Subcutaneous abdominal adipose tissue (tissue), 5 donors: ENCODE results near the gene MAP2K5.

Source experiments
- H3K27ac ChIP-seq: one replicate; pipeline ENCODE4 v1.7.0; 2013; ENCODE audit warnings: low read depth, mild to moderate bottlenecking, inconsistent platforms, low read length, moderate library complexity
- H3K27me3 ChIP-seq, 5 donors: one replicate each; pipeline ENCODE4 v1.7.0; 2013; ENCODE audit warnings: low read length in 5 of 5, inconsistent platforms in 1 of 5; ENCODE audit not compliant: control insufficient read depth in 5 of 5, insufficient read depth in 4 of 5
- H3K36me3 ChIP-seq, 5 donors: one replicate each; pipeline ENCODE4 v1.7.0; 2013; ENCODE audit warnings: low read length in 5 of 5; ENCODE audit not compliant: control insufficient read depth in 5 of 5, insufficient read depth in 5 of 5
- H3K4me1 ChIP-seq, 5 donors: one replicate each; pipeline ENCODE4 v1.7.0; 2013; ENCODE audit warnings: low read length in 5 of 5, mild to moderate bottlenecking in 3 of 5, moderate library complexity in 1 of 5; ENCODE audit not compliant: control insufficient read depth in 5 of 5, insufficient read depth in 5 of 5
- H3K4me3 ChIP-seq, 5 donors: one replicate each; pipeline ENCODE4 v1.7.0; 2013; ENCODE audit warnings: low read length in 5 of 5, low read depth in 1 of 5
- H3K9ac ChIP-seq, 5 donors: one replicate each; pipeline ENCODE4 v1.7.0; 2013; ENCODE audit warnings: low read length in 5 of 5, mild to moderate bottlenecking in 4 of 5, moderate library complexity in 3 of 5
- H3K9me3 ChIP-seq, 5 donors: one replicate each; pipeline ENCODE4 v1.7.0; 2013; ENCODE audit warnings: low read length in 5 of 5; ENCODE audit not compliant: control insufficient read depth in 5 of 5
- donor health status: healthy.
- donor health status: healthy.
- donor health status: healthy.
- donor health status: healthy.
- donor health status: healthy.

Gene MAP2K5

GRCh38 chr15:67543348-67543718 lies 830 bp downstream of the MAP2K5 start:
- H3K36me3 ChIP-seq, result peaks cover 0 to 12% (median 8%) of the 10 kb centered on the region in 5 donors
- H3K27ac ChIP-seq, result peak overlapping the region; percentile 79
- peaks cover 0 to 25% (median 22%) of the 10 kb centered on the region in 5 donors for H3K4me1 ChIP-seq
- no peaks in the 10 kb centered on the region for H3K9me3 ChIP-seq
- peak overlapping the region; percentile 87 to 99 (median 95) for H3K4me3 ChIP-seq
- no peaks in the 10 kb centered on the region for H3K27me3 ChIP-seq
- peak overlapping the region; percentile 67 to 98 (median 91) for H3K9ac ChIP-seq

GRCh38 chr15:67544475-67544874 lies 2.0 kb downstream of the MAP2K5 start:
- no peaks in the 10 kb centered on the region for H3K27me3 ChIP-seq
- peak overlapping the region; percentile 16 for H3K27ac ChIP-seq
- H3K9me3 ChIP-seq, result no peaks in the 10 kb centered on the region
- H3K4me1 ChIP-seq, result peaks cover 0 to 28% (median 28%) of the 10 kb centered on the region in 5 donors
- no peak overlapping the region for H3K4me3 ChIP-seq
- H3K36me3 ChIP-seq, result peaks cover 0 to 12% (median 8%) of the 10 kb centered on the region in 5 donors
- no peak overlapping the region for H3K9ac ChIP-seq

- H3K27ac ChIP-seq, result no peak overlapping the region
- no peak overlapping the region for H3K9ac ChIP-seq
- H3K4me1 ChIP-seq, result peaks cover 0 to 28% (median 28%) of the 10 kb centered on the region in 5 donors
- H3K27me3 ChIP-seq, result no peaks in the 10 kb centered on the region
- H3K36me3 ChIP-seq, result peaks cover 5 to 16% (median 11%) of the 10 kb centered on the region in 5 donors
- no peaks in the 10 kb centered on the region for H3K9me3 ChIP-seq
- no peak overlapping the region for H3K4me3 ChIP-seq
Measured at GRCh38 chr15:67545864-67546263, 3.4 kb downstream of the MAP2K5 start.

GRCh38 chr15:67547064-67547463 lies 4.6 kb downstream of the MAP2K5 start:
- Histone ChIP-seq H3K27me3 (no peaks in the 10 kb centered on the region), H3K9ac (no peak overlapping the region), H3K4me3 (no peak overlapping the region), H3K9me3 (no peaks in the 10 kb centered on the region), H3K36me3 (peaks cover 6 to 24% (median 16%) of the 10 kb centered on the region in 5 donors), H3K27ac (no peak overlapping the region), H3K4me1 (peaks cover 0 to 25% (median 20%) of the 10 kb centered on the region in 5 donors)

GRCh38 chr15:67547836-67548235 lies 5.3 kb downstream of the MAP2K5 start:
- Histone ChIP-seq H3K27me3 (no peaks in the 10 kb centered on the region), H3K9me3 (no peaks in the 10 kb centered on the region), H3K4me1 (peaks cover 0 to 23% (median 19%) of the 10 kb centered on the region in 5 donors), H3K36me3 (peaks cover 8 to 27% (median 16%) of the 10 kb centered on the region in 5 donors), H3K4me3 (no peak overlapping the region), H3K27ac (no peak overlapping the region), H3K9ac (no peak overlapping the region)

GRCh38 chr15:67548236-67548852 lies 5.8 kb downstream of the MAP2K5 start:
- Histone ChIP-seq H3K27ac (no peak overlapping the region), H3K4me3 (no peak overlapping the region), H3K4me1 (peaks cover 0 to 18% (median 14%) of the 10 kb centered on the region in 5 donors), H3K9me3 (no peaks in the 10 kb centered on the region), H3K27me3 (no peaks in the 10 kb centered on the region), H3K9ac (no peak overlapping the region), H3K36me3 (peaks cover 8 to 27% (median 16%) of the 10 kb centered on the region in 5 donors)

GRCh38 chr15:67548862-67549651 lies 6.6 kb downstream of the MAP2K5 start:
- Histone ChIP-seq H3K4me1 (peaks cover 0 to 11% (median 7%) of the 10 kb centered on the region in 5 donors), H3K9me3 (no peaks in the 10 kb centered on the region), H3K27ac (no peak overlapping the region), H3K9ac (no peak overlapping the region), H3K36me3 (peaks cover 8 to 27% (median 16%) of the 10 kb centered on the region in 5 donors), H3K4me3 (no peak overlapping the region), H3K27me3 (no peaks in the 10 kb centered on the region)

GRCh38 chr15:67549736-67550135 lies 7.2 kb downstream of the MAP2K5 start:
- Histone ChIP-seq H3K4me3 (no peak overlapping the region), H3K9ac (no peak overlapping the region), H3K27me3 (no peaks in the 10 kb centered on the region), H3K4me1 (peaks cover 0 to 11% (median 3%) of the 10 kb centered on the region in 5 donors), H3K27ac (no peak overlapping the region), H3K9me3 (no peaks in the 10 kb centered on the region), H3K36me3 (peaks cover 8 to 27% (median 16%) of the 10 kb centered on the region in 5 donors)

- Histone ChIP-seq H3K27ac (no peak overlapping the region), H3K9ac (no peak overlapping the region), H3K4me1 (peaks cover 0 to 11% (median 3%) of the 10 kb centered on the region in 5 donors), H3K9me3 (no peaks in the 10 kb centered on the region), H3K36me3 (peaks cover 8 to 27% (median 16%) of the 10 kb centered on the region in 5 donors), H3K4me3 (no peak overlapping the region), H3K27me3 (no peaks in the 10 kb centered on the region)
Measured at GRCh38 chr15:67550522-67550921, 8.0 kb downstream of the MAP2K5 start.

- H3K36me3 ChIP-seq, result peaks cover 8 to 22% (median 10%) of the 10 kb centered on the region in 5 donors
- no peak overlapping the region for H3K4me3 ChIP-seq
- H3K9me3 ChIP-seq, result no peaks in the 10 kb centered on the region
- no peak overlapping the region for H3K9ac ChIP-seq
- H3K4me1 ChIP-seq, result peaks cover 0 to 11% (median 3%) of the 10 kb centered on the region in 5 donors
- no peaks in the 10 kb centered on the region for H3K27me3 ChIP-seq
- no peak overlapping the region for H3K27ac ChIP-seq
Measured at GRCh38 chr15:67551207-67551743, 8.8 kb downstream of the MAP2K5 start.
